Upper lobe of left lung (tissue), 6 donors: ENCODE results near the gene EYA4. TPM values are rescaled to one million over a fixed set of nuclear protein-coding genes. Genes with fewer than 3 reads are reported as not detected.
A peak's percentile ranks its signal among the peaks of the same experiment; 100 is the strongest.

Source experiments
- ATAC-seq, 2 donors: fragments of 200-7000 bp; cut with Tn5 transposase; one replicate each; pipeline ENCODE4 v1.9.1; 2022; ENCODE audit warnings: mild to moderate bottlenecking in 2 of 2, moderate library complexity in 2 of 2; ENCODE audit not compliant: low FRiP score in 2 of 2
- DNase-seq, 2 donors: peaks; one replicate each; pipeline ENCODE4 v3.0.0-alpha.2; 2019 to 2020
- H3K27ac ChIP-seq, 4 donors: fragments of 200-600 bp; sonication (generic); one replicate each; pipeline ENCODE4 v1.5.1; 2016 to 2019
- H3K27me3 ChIP-seq, 4 donors: fragments of 200-600 bp; sonication (generic); one replicate each; pipeline ENCODE4 v1.5.1; 2017 to 2019
- H3K36me3 ChIP-seq, 4 donors: fragments of 200-600 bp; sonication (generic); one replicate each; pipeline ENCODE4 v1.5.1; 2016 to 2019
- H3K4me1 ChIP-seq, 4 donors: fragments of 200-600 bp; sonication (generic); one replicate each; pipeline ENCODE4 v1.5.1; 2018 to 2019
- H3K4me3 ChIP-seq, 4 donors: fragments of 200-600 bp; sonication (generic); one replicate each; pipeline ENCODE4 v1.5.1; 2017 to 2019; ENCODE audit warnings: mild to moderate bottlenecking in 2 of 4, moderate library complexity in 1 of 4
- H3K9me3 ChIP-seq, 4 donors: fragments of 200-600 bp; sonication (generic); one replicate each; pipeline ENCODE4 v1.5.1; 2018 to 2019
- EP300 ChIP-seq, 4 donors: sonication (generic); formaldehyde crosslinking; IDR thresholded peaks; one replicate each; pipeline ENCODE4 v1.5.1; 2017; ENCODE audit warnings: antibody characterized with exemption in 4 of 4, control low read depth in 2 of 4
- POLR2A ChIP-seq, 4 donors: fragments of 450-650 bp; IDR thresholded peaks; one replicate each; pipeline ENCODE4 v1.5.1; 2016 to 2017; ENCODE audit warnings: antibody characterized with exemption in 4 of 4, mild to moderate bottlenecking in 2 of 4
- POLR2AphosphoS5 ChIP-seq, 2 donors: sonication (generic); formaldehyde crosslinking; IDR thresholded peaks; one replicate each; pipeline ENCODE4 v1.5.1; 2017; ENCODE audit warnings: antibody characterized with exemption in 2 of 2
- WGBS, 2 donors: methylation state at CpG; one replicate each; pipeline ENCODE4 v1.1.5; 2017 to 2018; 5-methylcytosine and 5-hydroxymethylcytosine counted together
- total RNA-seq, 6 donors: library from RNA; depleted of rRNA in 4 of 6; stranded (reverse); fragments of >200 nt in 4 of 6; gene quantifications; one replicate each; pipeline versions ENCODE4 v1.1.0 to v1.2.1, GENCODE V29; 2016 to 2021
- TF ChIP-seq, protein P1 (sequence below), 6 experiments: fragments of 450-650 bp in 4 of 6; fragments of 200-600 bp in 2 of 6; sonication (generic) in 2 of 6; IDR thresholded peaks; one replicate each; pipeline ENCODE4 v1.5.1; 2016 to 2019; ENCODE audit warnings: antibody characterized with exemption in 6 of 6
- donor health status: DM: no; HTN: no; CAD: no; lungs with moderate emphysema.
- donor health status: DM: no; HTN: yes; CAD: no; lungs with severe emphysema.

The EYA4 gene
- total RNA-seq, 6 donors from 2014 or later: 1.0 to 8.9 (median 4.2) TPM

DNA sequence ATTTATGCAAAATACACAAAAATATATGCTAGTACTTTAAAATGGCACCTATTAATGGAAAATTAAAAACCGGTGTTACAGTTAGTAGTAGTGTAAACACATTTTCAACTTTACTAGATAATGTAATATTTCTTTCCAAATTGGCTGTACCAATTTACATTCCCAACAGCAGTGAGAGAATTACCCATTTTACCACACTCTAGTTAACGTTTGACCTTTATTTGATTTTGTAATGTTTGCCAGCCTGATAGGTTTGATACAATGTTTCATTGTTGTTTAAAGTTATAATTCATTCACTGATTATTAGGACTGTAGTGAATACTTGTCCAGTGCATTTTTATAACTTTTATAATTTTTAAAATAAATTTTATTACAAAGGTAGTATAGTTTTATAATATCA lies 182.1 kb downstream of the EYA4 start:
- TF ChIP-seq POLR2A (IDR thresholded peaks at IDR 0.05) (no peak), EP300 (IDR thresholded peaks at IDR 0.05) (no peak), POLR2AphosphoS5 (IDR thresholded peaks at IDR 0.05) (no peak)
- TF ChIP-seq, protein P1, sequence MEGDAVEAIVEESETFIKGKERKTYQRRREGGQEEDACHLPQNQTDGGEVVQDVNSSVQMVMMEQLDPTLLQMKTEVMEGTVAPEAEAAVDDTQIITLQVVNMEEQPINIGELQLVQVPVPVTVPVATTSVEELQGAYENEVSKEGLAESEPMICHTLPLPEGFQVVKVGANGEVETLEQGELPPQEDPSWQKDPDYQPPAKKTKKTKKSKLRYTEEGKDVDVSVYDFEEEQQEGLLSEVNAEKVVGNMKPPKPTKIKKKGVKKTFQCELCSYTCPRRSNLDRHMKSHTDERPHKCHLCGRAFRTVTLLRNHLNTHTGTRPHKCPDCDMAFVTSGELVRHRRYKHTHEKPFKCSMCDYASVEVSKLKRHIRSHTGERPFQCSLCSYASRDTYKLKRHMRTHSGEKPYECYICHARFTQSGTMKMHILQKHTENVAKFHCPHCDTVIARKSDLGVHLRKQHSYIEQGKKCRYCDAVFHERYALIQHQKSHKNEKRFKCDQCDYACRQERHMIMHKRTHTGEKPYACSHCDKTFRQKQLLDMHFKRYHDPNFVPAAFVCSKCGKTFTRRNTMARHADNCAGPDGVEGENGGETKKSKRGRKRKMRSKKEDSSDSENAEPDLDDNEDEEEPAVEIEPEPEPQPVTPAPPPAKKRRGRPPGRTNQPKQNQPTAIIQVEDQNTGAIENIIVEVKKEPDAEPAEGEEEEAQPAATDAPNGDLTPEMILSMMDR (IDR thresholded peaks at IDR 0.05): no peak
- WGBS, 2 donors: 57 to 66% methylated on average over 2 of the region's 2 CpGs
- DNase-seq (no peak), ATAC-seq (no peak)
- Histone ChIP-seq H3K4me3 (no peak overlapping the region), H3K36me3 (no peaks in the 10 kb centered on the region), H3K27me3 (no peaks in the 10 kb centered on the region), H3K27ac (no peak overlapping the region), H3K4me1 (no peaks in the 10 kb centered on the region), H3K9me3 (no peaks in the 10 kb centered on the region)

DNA sequence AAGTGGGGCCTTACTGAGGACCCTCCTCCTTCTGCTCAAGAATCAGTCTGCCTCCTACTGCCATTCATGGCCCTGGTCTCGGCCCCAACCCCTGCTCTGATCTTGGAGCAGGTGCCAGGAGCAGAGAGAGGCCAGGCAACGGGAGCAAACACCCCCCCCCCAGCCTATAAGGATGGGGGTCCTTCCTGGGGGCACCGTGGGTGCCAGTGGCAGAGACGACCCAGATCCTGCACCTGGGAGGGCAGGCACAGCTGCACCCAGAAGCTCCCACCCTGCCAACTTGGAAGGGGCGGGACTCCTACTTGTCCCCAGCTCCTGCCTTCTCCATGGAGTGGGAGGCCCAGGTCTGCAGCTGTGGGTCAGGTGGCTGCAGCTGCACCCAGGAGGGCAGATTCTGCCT lies 183.2 kb downstream of the EYA4 start:
- peak in 1 of 2 donors; percentile 38 for DNase-seq

DNA sequence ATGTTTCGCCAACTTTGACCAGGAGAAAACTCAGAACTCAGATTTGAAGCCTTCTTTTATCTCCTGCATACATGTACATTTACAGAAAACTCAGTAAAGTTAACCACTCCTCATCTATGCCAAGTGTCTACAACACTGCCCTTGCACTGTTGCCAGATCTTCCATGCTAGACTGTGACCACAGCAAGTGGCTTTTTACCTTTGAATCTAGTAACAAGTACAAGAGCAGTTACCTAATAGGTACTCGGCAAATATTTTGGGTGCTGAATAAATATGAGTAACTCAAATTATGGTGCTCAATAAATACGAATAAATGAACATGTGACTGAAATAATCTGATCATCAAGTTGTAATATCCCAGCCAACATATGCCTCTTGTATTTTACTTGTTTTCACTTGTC lies 184.9 kb downstream of the EYA4 start:
- TF ChIP-seq, protein P1 (IDR thresholded peaks at IDR 0.05): no peak
- TF ChIP-seq EP300 (IDR thresholded peaks at IDR 0.05) (no peak), POLR2AphosphoS5 (IDR thresholded peaks at IDR 0.05) (no peak), POLR2A (IDR thresholded peaks at IDR 0.05) (no peak)
- DNase-seq (no peak), ATAC-seq (no peak)
- no peaks in the 10 kb centered on the region for H3K9me3 ChIP-seq
- H3K4me1 ChIP-seq: no peaks in the 10 kb centered on the region
- H3K27me3 ChIP-seq: no peaks in the 10 kb centered on the region
- 73 to 88% methylated on average over 3 of the region's 3 CpGs for WGBS, 2 donors
- H3K36me3 ChIP-seq: no peaks in the 10 kb centered on the region
- H3K4me3 ChIP-seq: no peak overlapping the region
- no peak overlapping the region for H3K27ac ChIP-seq

More for the DNA sequence above, 183.2 kb downstream of the EYA4 start:
- no peaks in the 10 kb centered on the region for H3K36me3 ChIP-seq
- H3K27ac ChIP-seq: no peak overlapping the region
- no peaks in the 10 kb centered on the region for H3K9me3 ChIP-seq
- WGBS, 2 donors: 86% methylated on average over 4 of the region's 5 CpGs; no CpG with 5 or more reads in 1 of the 2 donors
- no peaks in the 10 kb centered on the region for H3K4me1 ChIP-seq
- ATAC-seq: peak; percentile 9 to 22
- TF ChIP-seq, protein P1 (IDR thresholded peaks at IDR 0.05): no peak
- TF ChIP-seq POLR2AphosphoS5 (IDR thresholded peaks at IDR 0.05) (no peak), POLR2A (IDR thresholded peaks at IDR 0.05) (no peak), EP300 (IDR thresholded peaks at IDR 0.05) (no peak)
- H3K4me3 ChIP-seq: no peak overlapping the region
- H3K27me3 ChIP-seq: no peaks in the 10 kb centered on the region

DNA sequence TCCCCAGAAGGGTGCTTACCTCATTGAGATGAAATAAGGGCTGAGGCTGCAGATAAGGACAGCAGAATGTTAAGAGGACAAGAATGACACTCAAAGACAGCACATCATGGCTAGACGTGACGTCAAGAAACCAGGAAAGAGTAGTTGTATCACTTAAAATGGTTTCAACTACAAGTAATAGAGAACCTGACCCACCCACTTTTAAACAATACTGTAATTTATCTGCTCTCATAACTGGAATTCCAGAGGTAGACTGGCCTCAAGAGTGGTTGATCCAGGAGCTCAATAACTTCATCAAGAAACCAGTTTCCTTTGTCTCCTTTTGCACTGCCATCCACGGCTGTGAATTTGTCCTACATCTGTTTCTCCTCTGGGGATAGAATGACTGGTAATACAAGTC lies 187.1 kb downstream of the EYA4 start:
- no peak overlapping the region for H3K27ac ChIP-seq
- H3K4me1 ChIP-seq: no peaks in the 10 kb centered on the region
- no peaks in the 10 kb centered on the region for H3K9me3 ChIP-seq
- no peaks in the 10 kb centered on the region for H3K27me3 ChIP-seq
- DNase-seq: no peak
- no peak overlapping the region for H3K4me3 ChIP-seq
- no peaks in the 10 kb centered on the region for H3K36me3 ChIP-seq
- peak in 1 of 2 donors; percentile 6 for ATAC-seq
- TF ChIP-seq EP300 (IDR thresholded peaks at IDR 0.05): no peak
- TF ChIP-seq POLR2A (IDR thresholded peaks at IDR 0.05): no peak
- no peak for TF ChIP-seq POLR2AphosphoS5 (IDR thresholded peaks at IDR 0.05)
- TF ChIP-seq, protein P1 (IDR thresholded peaks at IDR 0.05): no peak
- 57 to 58% methylated on average over 3 of the region's 3 CpGs for WGBS, 2 donors

DNA sequence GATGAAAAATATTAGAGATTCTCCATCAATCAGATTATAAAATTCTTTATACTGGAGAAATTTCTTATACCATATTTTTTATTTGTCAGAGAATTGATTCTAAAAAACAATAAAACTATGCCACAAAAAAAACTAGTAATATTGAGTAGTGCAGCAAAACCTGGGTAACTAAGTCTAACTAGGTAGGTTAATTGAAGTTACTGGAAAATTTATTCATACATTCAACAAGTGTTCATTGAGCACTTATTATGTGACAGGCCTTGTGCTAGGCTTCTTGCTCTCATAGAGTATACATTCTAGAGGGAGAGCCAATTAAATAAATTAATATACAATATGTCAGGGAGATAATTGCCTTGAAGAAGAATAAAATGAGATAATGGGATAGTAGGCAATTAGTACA lies 189.4 kb downstream of the EYA4 start:
- H3K36me3 ChIP-seq: no peaks in the 10 kb centered on the region
- DNase-seq (no peak), ATAC-seq (no peak)
- no peak for TF ChIP-seq POLR2A (IDR thresholded peaks at IDR 0.05)
- TF ChIP-seq, protein P1 (IDR thresholded peaks at IDR 0.05): no peak
- no peak for TF ChIP-seq POLR2AphosphoS5 (IDR thresholded peaks at IDR 0.05)
- no peak for TF ChIP-seq EP300 (IDR thresholded peaks at IDR 0.05)
- no peak overlapping the region for H3K4me3 ChIP-seq
- no peaks in the 10 kb centered on the region for H3K27me3 ChIP-seq
- no peaks in the 10 kb centered on the region for H3K4me1 ChIP-seq
- no peaks in the 10 kb centered on the region for H3K9me3 ChIP-seq
- H3K27ac ChIP-seq: no peak overlapping the region
